DOHH2 (cell line): ENCODE results near the gene SCN5A.

Experiments used
- EZH2phosphoT487 ChIP-seq: fragments of 200-600 bp; sonication (generic); IDR thresholded peaks from 2 replicates; pipeline ENCODE4 v1.6.1; 2017; ENCODE audit warnings: borderline replicate concordance, mild to moderate bottlenecking, antibody characterized with exemption, low read length, moderate library complexity, mixed read lengths
- TF ChIP-seq, protein P1 (sequence below): fragments of 200-600 bp; sonication (generic); IDR thresholded peaks from one replicate; pipeline ENCODE4 v1.5.1; 2014; ENCODE audit warnings: antibody characterized with exemption, mild to moderate bottlenecking, low read depth, low read length; ENCODE audit not compliant: poor library complexity, severe bottlenecking

GRCh38 chr3:38620236-38620635 lies 29.3 kb downstream of the SCN5A start:
- TF ChIP-seq, protein P1, sequence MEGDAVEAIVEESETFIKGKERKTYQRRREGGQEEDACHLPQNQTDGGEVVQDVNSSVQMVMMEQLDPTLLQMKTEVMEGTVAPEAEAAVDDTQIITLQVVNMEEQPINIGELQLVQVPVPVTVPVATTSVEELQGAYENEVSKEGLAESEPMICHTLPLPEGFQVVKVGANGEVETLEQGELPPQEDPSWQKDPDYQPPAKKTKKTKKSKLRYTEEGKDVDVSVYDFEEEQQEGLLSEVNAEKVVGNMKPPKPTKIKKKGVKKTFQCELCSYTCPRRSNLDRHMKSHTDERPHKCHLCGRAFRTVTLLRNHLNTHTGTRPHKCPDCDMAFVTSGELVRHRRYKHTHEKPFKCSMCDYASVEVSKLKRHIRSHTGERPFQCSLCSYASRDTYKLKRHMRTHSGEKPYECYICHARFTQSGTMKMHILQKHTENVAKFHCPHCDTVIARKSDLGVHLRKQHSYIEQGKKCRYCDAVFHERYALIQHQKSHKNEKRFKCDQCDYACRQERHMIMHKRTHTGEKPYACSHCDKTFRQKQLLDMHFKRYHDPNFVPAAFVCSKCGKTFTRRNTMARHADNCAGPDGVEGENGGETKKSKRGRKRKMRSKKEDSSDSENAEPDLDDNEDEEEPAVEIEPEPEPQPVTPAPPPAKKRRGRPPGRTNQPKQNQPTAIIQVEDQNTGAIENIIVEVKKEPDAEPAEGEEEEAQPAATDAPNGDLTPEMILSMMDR = no peak
- TF ChIP-seq EZH2phosphoT487 = no peak
